ENCODE results near the gene TTYH1.

GRCh38 chr19:54379187-54379678, 36.0 kb upstream of the TTYH1 start:
- TF ChIP-seq POLR2AphosphoS5 (IDR thresholded peaks at IDR 0.05; ENCODE audit: low read depth): no peak
- TF ChIP-seq, protein P1, sequence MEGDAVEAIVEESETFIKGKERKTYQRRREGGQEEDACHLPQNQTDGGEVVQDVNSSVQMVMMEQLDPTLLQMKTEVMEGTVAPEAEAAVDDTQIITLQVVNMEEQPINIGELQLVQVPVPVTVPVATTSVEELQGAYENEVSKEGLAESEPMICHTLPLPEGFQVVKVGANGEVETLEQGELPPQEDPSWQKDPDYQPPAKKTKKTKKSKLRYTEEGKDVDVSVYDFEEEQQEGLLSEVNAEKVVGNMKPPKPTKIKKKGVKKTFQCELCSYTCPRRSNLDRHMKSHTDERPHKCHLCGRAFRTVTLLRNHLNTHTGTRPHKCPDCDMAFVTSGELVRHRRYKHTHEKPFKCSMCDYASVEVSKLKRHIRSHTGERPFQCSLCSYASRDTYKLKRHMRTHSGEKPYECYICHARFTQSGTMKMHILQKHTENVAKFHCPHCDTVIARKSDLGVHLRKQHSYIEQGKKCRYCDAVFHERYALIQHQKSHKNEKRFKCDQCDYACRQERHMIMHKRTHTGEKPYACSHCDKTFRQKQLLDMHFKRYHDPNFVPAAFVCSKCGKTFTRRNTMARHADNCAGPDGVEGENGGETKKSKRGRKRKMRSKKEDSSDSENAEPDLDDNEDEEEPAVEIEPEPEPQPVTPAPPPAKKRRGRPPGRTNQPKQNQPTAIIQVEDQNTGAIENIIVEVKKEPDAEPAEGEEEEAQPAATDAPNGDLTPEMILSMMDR (IDR thresholded peaks at IDR 0.05; ENCODE audit: insufficient read depth, low read length): no peak
